Neural progenitor cell (in vitro differentiated cells): ENCODE results near the gene ULBP2.

Experiments
- EZH2 ChIP-seq: fragments of 200-600 bp; sonication (generic); IDR thresholded peaks from 2 replicates; pipeline ENCODE4 v1.6.1; 2017; ENCODE audit warnings: antibody characterized with exemption, mild to moderate bottlenecking, moderate library complexity
- TF ChIP-seq, protein P1 (sequence below): fragments of 200-600 bp; sonication (generic); IDR thresholded peaks from 2 replicates; pipeline ENCODE4 v1.5.1; 2017; ENCODE audit warnings: antibody characterized with exemption, mild to moderate bottlenecking

DNA sequence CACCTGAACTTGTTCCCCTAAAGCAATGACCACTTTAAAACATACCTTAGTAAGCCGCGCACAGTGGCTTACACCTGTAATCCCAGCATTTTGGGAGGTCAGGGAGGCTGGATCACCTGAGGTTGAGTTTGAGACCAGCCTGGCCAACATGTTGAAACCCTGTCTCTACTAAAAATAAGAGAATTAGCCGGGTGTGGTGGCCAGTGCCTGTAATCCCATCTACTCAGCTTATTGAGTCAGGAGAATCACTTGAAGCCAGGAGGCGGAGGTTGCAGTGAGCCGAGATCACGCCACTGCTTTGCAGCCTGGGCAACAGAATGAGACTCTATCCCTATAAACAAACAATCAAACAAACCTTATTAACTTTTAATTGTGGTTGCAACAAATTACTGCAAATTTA is 42.3 kb upstream of the ULBP2 start:
- TF ChIP-seq, protein P1, sequence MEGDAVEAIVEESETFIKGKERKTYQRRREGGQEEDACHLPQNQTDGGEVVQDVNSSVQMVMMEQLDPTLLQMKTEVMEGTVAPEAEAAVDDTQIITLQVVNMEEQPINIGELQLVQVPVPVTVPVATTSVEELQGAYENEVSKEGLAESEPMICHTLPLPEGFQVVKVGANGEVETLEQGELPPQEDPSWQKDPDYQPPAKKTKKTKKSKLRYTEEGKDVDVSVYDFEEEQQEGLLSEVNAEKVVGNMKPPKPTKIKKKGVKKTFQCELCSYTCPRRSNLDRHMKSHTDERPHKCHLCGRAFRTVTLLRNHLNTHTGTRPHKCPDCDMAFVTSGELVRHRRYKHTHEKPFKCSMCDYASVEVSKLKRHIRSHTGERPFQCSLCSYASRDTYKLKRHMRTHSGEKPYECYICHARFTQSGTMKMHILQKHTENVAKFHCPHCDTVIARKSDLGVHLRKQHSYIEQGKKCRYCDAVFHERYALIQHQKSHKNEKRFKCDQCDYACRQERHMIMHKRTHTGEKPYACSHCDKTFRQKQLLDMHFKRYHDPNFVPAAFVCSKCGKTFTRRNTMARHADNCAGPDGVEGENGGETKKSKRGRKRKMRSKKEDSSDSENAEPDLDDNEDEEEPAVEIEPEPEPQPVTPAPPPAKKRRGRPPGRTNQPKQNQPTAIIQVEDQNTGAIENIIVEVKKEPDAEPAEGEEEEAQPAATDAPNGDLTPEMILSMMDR: no peak
- no peak for TF ChIP-seq EZH2
